NCI-H128 (cell line): ENCODE measurements around the gene BIRC7.
"Not testable (repeated sequence)": the region's sequence is repeated elsewhere in the genome, so short reads cannot be mapped to it uniquely, and the experiment has no call there.

Source experiments
- DNase-seq: peaks from one replicate; lab custom pipeline; 2025; ENCODE audit not compliant: unreplicated experiment; lab: John Stamatoyannopoulos, UW

The BIRC7 gene

GRCh38 chr20:63206878-63207277 is 28.8 kb upstream of the BIRC7 start:
- no peak for DNase-seq

- no peak for DNase-seq
Measured at GRCh38 chr20:63208346-63208909, 27.3 kb upstream of the BIRC7 start.

- no peak for DNase-seq
Measured at GRCh38 chr20:63210011-63210605, 25.6 kb upstream of the BIRC7 start.

- DNase-seq = no peak
Measured at GRCh38 chr20:63212393-63212730, 23.3 kb upstream of the BIRC7 start.

GRCh38 chr20:63212792-63213191 is 22.9 kb upstream of the BIRC7 start:
- DNase-seq = no peak

GRCh38 chr20:63214514-63214913 is 21.2 kb upstream of the BIRC7 start:
- no peak for DNase-seq

GRCh38 chr20:63215101-63216040 is 20.3 kb upstream of the BIRC7 start:
- no peak for DNase-seq

GRCh38 chr20:63216041-63216848 is 19.5 kb upstream of the BIRC7 start, which contains the start of gene YTHDF1:
TSS of gene YTHDF1 (minus strand) at chr20:63216131. CDS start at chr20:63215892, 239 bp downstream.
- DNase-seq = peak; percentile 90

GRCh38 chr20:63216849-63217471 is 18.7 kb upstream of the BIRC7 start:
- no peak for DNase-seq

GRCh38 chr20:63217706-63218105 is 18.0 kb upstream of the BIRC7 start:
- DNase-seq = no peak

GRCh38 chr20:63218701-63219446 is 16.8 kb upstream of the BIRC7 start:
- no peak for DNase-seq

- no peak for DNase-seq
Measured at GRCh38 chr20:63219447-63219821, 16.3 kb upstream of the BIRC7 start.

- no peak for DNase-seq
Measured at GRCh38 chr20:63219866-63220521, 15.7 kb upstream of the BIRC7 start.

GRCh38 chr20:63220696-63221399 is 14.9 kb upstream of the BIRC7 start:
- no peak for DNase-seq

GRCh38 chr20:63221400-63222053 is 14.2 kb upstream of the BIRC7 start:
- not testable (repeated sequence) for DNase-seq

- DNase-seq = no peak
Measured at GRCh38 chr20:63222541-63222940, 13.2 kb upstream of the BIRC7 start.

- DNase-seq = no peak
Measured at GRCh38 chr20:63223121-63223825, 12.4 kb upstream of the BIRC7 start.

GRCh38 chr20:63223826-63224207 is 11.9 kb upstream of the BIRC7 start:
- DNase-seq = no peak
